Left renal pelvis (tissue), 4 donors: ENCODE data around the gene CDH23. TPM values are rescaled to one million over a fixed set of nuclear protein-coding genes. Genes with fewer than 3 reads are reported as not detected.

Experiments used
- DNase-seq, 4 donors: peaks; one replicate each; pipeline ENCODE4 v3.0.0-alpha.2; 2013; ENCODE audit warnings: low read depth in 4 of 4, low spot score in 3 of 4
- polyA plus RNA-seq, 4 donors: library from polyadenylated mRNA; unstranded; fragments of 120-200 nt; gene quantifications; one replicate each; pipeline ENCODE4 v1.2.1, GENCODE V29; 2013; ENCODE audit not compliant: insufficient read length in 4 of 4

CDH23 gene
- polyA plus RNA-seq, 4 donors: 1.5 to 28.3 (median 2.7) TPM

- no peak for DNase-seq
Measured at GRCh38 chr10:71480662-71481061, 83.9 kb downstream of the CDH23 start.

- no peak for DNase-seq
Measured at GRCh38 chr10:71481746-71482410, 85.2 kb downstream of the CDH23 start.

- no peak for DNase-seq
Measured at GRCh38 chr10:71482620-71483019, 85.9 kb downstream of the CDH23 start.

GRCh38 chr10:71483135-71483534 is 86.4 kb downstream of the CDH23 start:
- no peak for DNase-seq

- no peak for DNase-seq
Measured at GRCh38 chr10:71483885-71484751, 87.4 kb downstream of the CDH23 start.

- no peak for DNase-seq
Measured at GRCh38 chr10:71486484-71487114, 89.9 kb downstream of the CDH23 start.

- no peak for DNase-seq
Measured at GRCh38 chr10:71487726-71488125, 91.0 kb downstream of the CDH23 start.

- no peak for DNase-seq
Measured at GRCh38 chr10:71489077-71489476, 92.4 kb downstream of the CDH23 start.

- DNase-seq: no peak
Measured at GRCh38 chr10:71492872-71493271, 96.2 kb downstream of the CDH23 start.

GRCh38 chr10:71493741-71494140 is 97.0 kb downstream of the CDH23 start:
- no peak for DNase-seq

GRCh38 chr10:71494476-71494875 is 97.8 kb downstream of the CDH23 start:
- no peak for DNase-seq

- DNase-seq: no peak
Measured at GRCh38 chr10:71494980-71495381, 98.3 kb downstream of the CDH23 start.

- DNase-seq: no peak
Measured at GRCh38 chr10:71496927-71497762, 100.4 kb downstream of the CDH23 start.

GRCh38 chr10:71497763-71498326 is 101.1 kb downstream of the CDH23 start:
- no peak for DNase-seq

- no peak for DNase-seq
Measured at GRCh38 chr10:71501402-71501801, 104.7 kb downstream of the CDH23 start.

GRCh38 chr10:71502190-71502589 is 105.5 kb downstream of the CDH23 start:
- DNase-seq: no peak

- no peak for DNase-seq
Measured at GRCh38 chr10:71502851-71503250, 106.1 kb downstream of the CDH23 start.

- no peak for DNase-seq
Measured at GRCh38 chr10:71504168-71504567, 107.4 kb downstream of the CDH23 start.

GRCh38 chr10:71504570-71504969 is 107.8 kb downstream of the CDH23 start:
- DNase-seq: no peak

GRCh38 chr10:71505862-71506261 is 109.1 kb downstream of the CDH23 start:
- DNase-seq: no peak
